Measurements from ENCODE around the gene USB1.

DNA sequence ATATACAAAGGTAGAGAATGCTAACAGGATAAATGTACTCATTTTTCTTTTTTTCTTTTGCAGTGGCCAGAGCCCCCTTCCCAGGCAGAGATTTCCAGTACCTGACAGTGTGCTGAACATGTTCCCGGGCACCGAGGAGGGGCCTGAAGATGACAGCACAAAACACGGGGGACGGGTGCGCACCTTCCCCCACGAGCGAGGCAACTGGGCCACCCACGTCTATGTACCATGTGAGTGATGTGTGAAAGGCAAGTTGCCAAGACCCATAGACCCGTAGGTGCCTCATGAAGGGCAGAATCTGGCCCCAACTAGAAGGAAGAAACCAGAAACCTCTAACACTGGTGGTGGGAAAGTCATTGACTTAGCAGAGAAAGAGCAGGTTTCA lies 1.2 kb downstream of the USB1 start:
- TF ChIP-seq ZBTB7A (tag by site-specific recombination; IDR thresholded peaks at IDR 0.05; ENCODE audit: low read depth): no peak
- TF ChIP-seq, protein P1, sequence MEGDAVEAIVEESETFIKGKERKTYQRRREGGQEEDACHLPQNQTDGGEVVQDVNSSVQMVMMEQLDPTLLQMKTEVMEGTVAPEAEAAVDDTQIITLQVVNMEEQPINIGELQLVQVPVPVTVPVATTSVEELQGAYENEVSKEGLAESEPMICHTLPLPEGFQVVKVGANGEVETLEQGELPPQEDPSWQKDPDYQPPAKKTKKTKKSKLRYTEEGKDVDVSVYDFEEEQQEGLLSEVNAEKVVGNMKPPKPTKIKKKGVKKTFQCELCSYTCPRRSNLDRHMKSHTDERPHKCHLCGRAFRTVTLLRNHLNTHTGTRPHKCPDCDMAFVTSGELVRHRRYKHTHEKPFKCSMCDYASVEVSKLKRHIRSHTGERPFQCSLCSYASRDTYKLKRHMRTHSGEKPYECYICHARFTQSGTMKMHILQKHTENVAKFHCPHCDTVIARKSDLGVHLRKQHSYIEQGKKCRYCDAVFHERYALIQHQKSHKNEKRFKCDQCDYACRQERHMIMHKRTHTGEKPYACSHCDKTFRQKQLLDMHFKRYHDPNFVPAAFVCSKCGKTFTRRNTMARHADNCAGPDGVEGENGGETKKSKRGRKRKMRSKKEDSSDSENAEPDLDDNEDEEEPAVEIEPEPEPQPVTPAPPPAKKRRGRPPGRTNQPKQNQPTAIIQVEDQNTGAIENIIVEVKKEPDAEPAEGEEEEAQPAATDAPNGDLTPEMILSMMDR (tag by site-specific recombination; IDR thresholded peaks at IDR 0.05): no peak
- no peak for TF ChIP-seq YY1 (tag by site-specific recombination; IDR thresholded peaks at IDR 0.05)
- no peak for TF ChIP-seq SP2 (tag by site-specific recombination; IDR thresholded peaks at IDR 0.05)

Data from HEK293 (cell line).